ENCODE measurements around the gene TULP1. TPM values are rescaled to one million over a fixed set of nuclear protein-coding genes. Genes with fewer than 3 reads are reported as not detected.
A peak's percentile ranks its signal among the peaks of the same experiment; 100 is the strongest.

Gene TULP1
- total RNA-seq, 4 donors from 2014 or later: 1.2 TPM; not detected in 3

GRCh38 chr6:35457907-35458306 lies 54.8 kb downstream of the TULP1 start:
- Histone ChIP-seq H3K9me3 (no peaks in the 10 kb centered on the region), H3K4me3 (no peak overlapping the region), H3K36me3 (peaks cover 4 to 61% (median 37%) of the 10 kb centered on the region in 4 donors), H3K4me1 (peaks cover 8 to 18% (median 16%) of the 10 kb centered on the region in 4 donors), H3K27me3 (no peaks in the 10 kb centered on the region), H3K27ac (replicated peaks in 1 of 4) (no peak overlapping the region)
- WGBS: 81% methylated on average over 4 of the region's 4 CpGs
- no peak for DNase-seq (ENCODE audit: extremely low spot score)
- intact Hi-C loops (cut with DNase I): no loop called here
- TF ChIP-seq POLR2AphosphoS5 (IDR thresholded peaks at IDR 0.05): no peak
- TF ChIP-seq CTCF (IDR thresholded peaks at IDR 0.05): no peak
- no peak for TF ChIP-seq EP300 (IDR thresholded peaks at IDR 0.05)
- TF ChIP-seq POLR2A (IDR thresholded peaks at IDR 0.05; ENCODE audit: low read depth): no peak

GRCh38 chr6:35454391-35455110 lies 58.1 kb downstream of the TULP1 start:
- Histone ChIP-seq H3K27me3 (no peaks in the 10 kb centered on the region), H3K4me3 (no peak overlapping the region), H3K9me3 (no peaks in the 10 kb centered on the region), H3K27ac (replicated peaks in 1 of 4) (no peak overlapping the region), H3K36me3 (peaks cover 2 to 42% (median 28%) of the 10 kb centered on the region in 4 donors), H3K4me1 (peaks cover 23 to 36% (median 31%) of the 10 kb centered on the region in 4 donors)
- DNase-seq (ENCODE audit: extremely low spot score): no peak
- intact Hi-C loops (cut with DNase I): no loop called here
- no peak for TF ChIP-seq POLR2AphosphoS5 (IDR thresholded peaks at IDR 0.05)
- no peak for TF ChIP-seq CTCF (IDR thresholded peaks at IDR 0.05)
- TF ChIP-seq EP300 (IDR thresholded peaks at IDR 0.05): no peak
- no peak for TF ChIP-seq POLR2A (IDR thresholded peaks at IDR 0.05; ENCODE audit: low read depth)
- 85% methylated on average over 9 of the region's 9 CpGs for WGBS

- Histone ChIP-seq H3K27ac (replicated peaks in 1 of 4) (peak overlapping the region in 2 of 4 donors; percentile 74 to 80), H3K4me3 (peak overlapping the region; percentile 67 to 82 (median 70)), H3K36me3 (peaks cover 0 to 29% (median 23%) of the 10 kb centered on the region in 4 donors), H3K27me3 (no peaks in the 10 kb centered on the region), H3K4me1 (peaks cover 23 to 42% (median 33%) of the 10 kb centered on the region in 4 donors), H3K9me3 (no peaks in the 10 kb centered on the region)
- intact Hi-C loops (cut with DNase I): no loop called here
- no peak for DNase-seq (ENCODE audit: extremely low spot score)
- WGBS: 20% methylated on average over 3 of the region's 3 CpGs
- TF ChIP-seq POLR2AphosphoS5 (IDR thresholded peaks at IDR 0.05) (no peak), EP300 (IDR thresholded peaks at IDR 0.05) (no peak), POLR2A (IDR thresholded peaks at IDR 0.05; ENCODE audit: low read depth) (no peak), CTCF (IDR thresholded peaks at IDR 0.05) (no peak)
Measured at GRCh38 chr6:35453236-35453635, 59.5 kb downstream of the TULP1 start.

- no peaks in the 10 kb centered on the region for H3K9me3 ChIP-seq
- intact Hi-C loops (cut with DNase I): no loop called here
- H3K27ac ChIP-seq (replicated peaks in 1 of 4): peak within 1 kb of the TSS; percentile 74 to 80 (median 80)
- peak; percentile 98 for DNase-seq (ENCODE audit: extremely low spot score)
- 1% methylated on average over 33 of the region's 87 CpGs for WGBS
- H3K36me3 ChIP-seq: peaks cover 0 to 21% (median 18%) of the 10 kb centered on the region in 4 donors
- H3K4me3 ChIP-seq: peak within 1 kb of the TSS; percentile 67 to 82 (median 70)
- H3K4me1 ChIP-seq: peaks cover 23 to 42% (median 33%) of the 10 kb centered on the region in 4 donors
- TF ChIP-seq POLR2AphosphoS5 (IDR thresholded peaks at IDR 0.05) (peak; percentile 62 to 84), EP300 (IDR thresholded peaks at IDR 0.05) (no peak)
- no peaks in the 10 kb centered on the region for H3K27me3 ChIP-seq
Measured at GRCh38 chr6:35452183-35453090, 60.3 kb downstream of the TULP1 start, which contains the start of gene FANCE. FANCE (plus strand) TSS chr6:35452338; CDS start chr6:35452546, 208 bp downstream.
